B cell (primary cell): ENCODE data around the gene IGF1. TPM values are rescaled to one million over a fixed set of nuclear protein-coding genes. Genes with fewer than 3 reads are reported as not detected.

Source experiments
- ATAC-seq: fragments of 200-7000 bp; cut with Tn5 transposase; one replicate; pipeline ENCODE4 v1.10.0; 2021; ENCODE audit warnings: low read depth, mild to moderate bottlenecking, moderate number of reproducible peaks, moderate library complexity
- CTCF ChIA-PET: fragments of 350-600 bp; sonication (Branson Sonifier 250); formaldehyde crosslinking; loops from one replicate; lab custom pipeline; 2021; ENCODE audit warnings: antibody characterized with exemption, inconsistent platforms; lab: Charles Lee
- POLR2A ChIA-PET: fragments of 350-600 bp; sonication (Branson Sonifier 250); formaldehyde crosslinking; loops from one replicate; lab custom pipeline; 2021; ENCODE audit warnings: antibody characterized with exemption; lab: Charles Lee
- DNase-seq: peaks from one replicate; pipeline ENCODE4 v3.0.0; 2013
- H2AFZ ChIP-seq: 2 replicates; pipeline ENCODE4 v1.6.1; 2012; ENCODE audit warnings: mild to moderate bottlenecking, low read depth, low read length; ENCODE audit not compliant: insufficient read depth, poor library complexity, severe bottlenecking
- H3K27ac ChIP-seq, 2 donors: 1 replicate in 1 of 2; 2 replicates in 1 of 2; pipeline ENCODE4 v1.5.1; 2012 to 2013; ENCODE audit warnings: low read length in 2 of 2, mild to moderate bottlenecking in 2 of 2, moderate library complexity in 1 of 2
- H3K27me3 ChIP-seq, 4 experiments: fragments of 200-600 bp in 1 of 4; sonication (generic) in 1 of 4; replicated peaks in 1 of 4; 1 replicate in 2 of 4; 2 replicates in 2 of 4; pipeline versions ENCODE4 v1.6.1 to v1.7.0; 2013 to 2016; ENCODE audit warnings: low read length in 3 of 4, mild to moderate bottlenecking in 2 of 4, mixed read lengths in 1 of 4, moderate library complexity in 1 of 4; ENCODE audit not compliant: insufficient read depth in 4 of 4, control insufficient read depth in 3 of 4; ENCODE audit errors: control extremely low read depth in 1 of 4
- H3K36me3 ChIP-seq, 2 experiments: replicated peaks in 1 of 2; 1 replicate in 1 of 2; 2 replicates in 1 of 2; pipeline versions ENCODE4 v1.6.1 to v1.7.1; 2013; ENCODE audit warnings: low read length in 1 of 2; ENCODE audit not compliant: insufficient read depth in 2 of 2, control insufficient read depth in 1 of 2; ENCODE audit errors: control extremely low read depth in 1 of 2, extremely low read depth in 1 of 2
- H3K4me1 ChIP-seq, 2 donors: fragments of 200-600 bp in 1 of 2; sonication (generic) in 1 of 2; 1 replicate in 1 of 2; 2 replicates in 1 of 2; pipeline versions ENCODE4 v1.5.1 to v1.6.1; 2013 to 2017; ENCODE audit warnings: low read length in 2 of 2; ENCODE audit not compliant: control insufficient read depth in 2 of 2, insufficient read depth in 2 of 2
- H3K4me2 ChIP-seq: replicated peaks from 2 replicates; pipeline ENCODE3; 2012; ENCODE audit warnings: mild to moderate bottlenecking, low read depth, low read length; ENCODE audit not compliant: poor library complexity, severe bottlenecking
- H3K4me3 ChIP-seq, 5 experiments: fragments of 200-600 bp in 1 of 5; sonication (generic) in 1 of 5; 1 replicate in 3 of 5; 2 replicates in 2 of 5; pipeline versions ENCODE4 v1.5.1 to v1.7.0; 2011 to 2016; ENCODE audit warnings: low read length in 4 of 5, mild to moderate bottlenecking in 4 of 5, low read depth in 2 of 5, control low read depth in 1 of 5, moderate library complexity in 1 of 5; ENCODE audit not compliant: insufficient read depth in 1 of 5; ENCODE audit errors: control extremely low read depth in 1 of 5, extremely low read depth in 1 of 5
- H3K79me2 ChIP-seq: fragments of 200-600 bp; sonication (generic); one replicate; pipeline ENCODE4 v1.6.0; 2016; ENCODE audit warnings: low read length; ENCODE audit not compliant: control insufficient read depth, insufficient read depth
- H3K9ac ChIP-seq: fragments of 200-600 bp; sonication (generic); 2 replicates; pipeline ENCODE4 v1.6.1; 2017; ENCODE audit warnings: mild to moderate bottlenecking, low read length, moderate library complexity
- H3K9me3 ChIP-seq, 3 donors: one replicate each; pipeline versions ENCODE4 v1.6.1 to v1.7.1; 2013; ENCODE audit warnings: low read length in 2 of 3; ENCODE audit not compliant: control insufficient read depth in 2 of 3, insufficient read depth in 1 of 3; ENCODE audit errors: control extremely low read depth in 1 of 3
- H4K20me1 ChIP-seq: 2 replicates; pipeline ENCODE4 v1.6.0; 2012; ENCODE audit warnings: mild to moderate bottlenecking, low read length; ENCODE audit not compliant: insufficient read depth, control insufficient read depth, poor library complexity, severe bottlenecking
- H3K27ac Mint-ChIP-seq: one replicate; pipeline ENCODE4 v1.8.0; 2021; ENCODE audit warnings: mixed read lengths
- H3K27me3 Mint-ChIP-seq: one replicate; pipeline ENCODE4 v1.8.0; 2021; ENCODE audit warnings: mixed read lengths
- H3K4me1 Mint-ChIP-seq: one replicate; pipeline ENCODE4 v1.8.0; 2021; ENCODE audit warnings: mixed read lengths
- H3K4me3 Mint-ChIP-seq: one replicate; pipeline ENCODE4 v1.8.0; 2021; ENCODE audit warnings: mixed read lengths
- H3K9me3 Mint-ChIP-seq: one replicate; pipeline ENCODE4 v1.8.0; 2022; ENCODE audit warnings: mixed read lengths; ENCODE audit not compliant: insufficient read depth
- EZH2 ChIP-seq: IDR thresholded peaks from 2 replicates; pipeline ENCODE4 v1.6.1; 2012; ENCODE audit warnings: borderline replicate concordance, low read depth, mild to moderate bottlenecking, moderate library complexity, low read length; ENCODE audit not compliant: insufficient read depth, poor library complexity, severe bottlenecking
- WGBS: methylation state at CpG from one replicate; pipeline ENCODE4 v1.1.5; 2013; ENCODE audit warnings: missing lambda C conversion rate; ENCODE audit not compliant: insufficient coverage; 5-methylcytosine and 5-hydroxymethylcytosine counted together
- intact Hi-C: fragments of 100-400 bp; cut with micrococcal nuclease; formaldehyde crosslinking; loops from one replicate; pipeline ENCODE4 v1.10.0; 2022
- polyA plus RNA-seq: library from polyadenylated mRNA; depleted of rRNA; stranded (reverse); fragments of >200 nt; gene quantifications from 2 replicates; pipeline ENCODE4 v1.2.3, GENCODE V29; 2012
- total RNA-seq, 2 donors: library from RNA; stranded (reverse); fragments of 120-200 nt in 1 of 2; gene quantifications; 1 replicate in 1 of 2; 2 replicates in 1 of 2; pipeline versions ENCODE4 v1.2.3 to v1.2.4, GENCODE V29; 2013 to 2022
- TF ChIP-seq, protein P1 (sequence below): fragments of 200-600 bp; IDR thresholded peaks from one replicate; pipeline ENCODE4 v1.8.0; 2022; ENCODE audit warnings: antibody characterized with exemption, mild to moderate bottlenecking

The IGF1 gene
- total and polyA plus RNA-seq, 2 donors (not counting 1 experiment from before 2014, with no cell fraction given): 0.21 TPM; not detected in 1

DNA sequence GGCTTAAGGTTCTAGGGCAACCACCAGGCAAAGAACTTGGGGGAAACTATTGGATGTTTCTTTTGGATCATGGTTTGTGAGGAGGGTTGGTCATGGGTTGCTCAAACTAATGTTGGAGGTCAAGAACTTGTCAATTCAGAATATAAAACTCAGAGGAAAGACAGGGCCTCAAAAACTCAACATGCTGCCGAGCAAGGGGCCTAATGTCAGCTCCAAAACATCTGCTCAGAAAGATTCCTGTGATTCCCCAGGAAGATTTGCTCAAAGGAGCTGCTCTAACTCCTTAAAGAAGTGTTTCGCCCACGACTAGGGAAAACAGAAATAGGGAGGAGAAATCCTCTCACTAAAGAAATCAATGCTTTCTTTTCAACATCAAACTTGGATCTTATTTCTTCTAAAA lies 3.7 kb upstream of the IGF1 start:
- Histone ChIP-seq H3K9ac (peak overlapping the region; percentile 36), H3K27ac (peak overlapping the region; percentile 19 to 44), H4K20me1 (no peaks in the 10 kb centered on the region), H3K4me2 (peak overlapping the region; percentile 66), H2AFZ (peak overlapping the region; percentile 63), H3K4me3 (peak overlapping the region in 2 of 5 experiments; percentile 44 to 55), H3K9me3 (no peaks in the 10 kb centered on the region), H3K27me3 (no peaks in the 10 kb centered on the region), H3K36me3 (no peaks in the 10 kb centered on the region), H3K4me1 (peaks cover 25 to 29% of the 10 kb centered on the region in 2 donors), H3K79me2 (no peaks in the 10 kb centered on the region)
- DNase-seq (no peak), ATAC-seq (peak; percentile 15)
- H3K4me3 Mint-ChIP-seq: peak overlapping the region; percentile 80
- intact Hi-C loops: loop anchor here (1.0 kb wide), 2 partner anchors 545 to 567 kb away; no protein-coding TSS in a partner anchor
- H3K27me3 Mint-ChIP-seq: no peaks in the 10 kb centered on the region
- POLR2A ChIA-PET: no interaction called here
- H3K4me1 Mint-ChIP-seq: peaks cover 32% of the 10 kb centered on the region
- TF ChIP-seq, protein P1, sequence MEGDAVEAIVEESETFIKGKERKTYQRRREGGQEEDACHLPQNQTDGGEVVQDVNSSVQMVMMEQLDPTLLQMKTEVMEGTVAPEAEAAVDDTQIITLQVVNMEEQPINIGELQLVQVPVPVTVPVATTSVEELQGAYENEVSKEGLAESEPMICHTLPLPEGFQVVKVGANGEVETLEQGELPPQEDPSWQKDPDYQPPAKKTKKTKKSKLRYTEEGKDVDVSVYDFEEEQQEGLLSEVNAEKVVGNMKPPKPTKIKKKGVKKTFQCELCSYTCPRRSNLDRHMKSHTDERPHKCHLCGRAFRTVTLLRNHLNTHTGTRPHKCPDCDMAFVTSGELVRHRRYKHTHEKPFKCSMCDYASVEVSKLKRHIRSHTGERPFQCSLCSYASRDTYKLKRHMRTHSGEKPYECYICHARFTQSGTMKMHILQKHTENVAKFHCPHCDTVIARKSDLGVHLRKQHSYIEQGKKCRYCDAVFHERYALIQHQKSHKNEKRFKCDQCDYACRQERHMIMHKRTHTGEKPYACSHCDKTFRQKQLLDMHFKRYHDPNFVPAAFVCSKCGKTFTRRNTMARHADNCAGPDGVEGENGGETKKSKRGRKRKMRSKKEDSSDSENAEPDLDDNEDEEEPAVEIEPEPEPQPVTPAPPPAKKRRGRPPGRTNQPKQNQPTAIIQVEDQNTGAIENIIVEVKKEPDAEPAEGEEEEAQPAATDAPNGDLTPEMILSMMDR: no peak
- TF ChIP-seq EZH2: no peak
- WGBS: no CpG with 5 or more reads among the region's 3 CpGs
- H3K9me3 Mint-ChIP-seq: no peaks in the 10 kb centered on the region
- CTCF ChIA-PET: interaction anchor here (0.5 to 4.1 kb wide), 22 partner anchors 9 to 1069 kb away, joined by 3 to 59 read pairs (median 3); no protein-coding TSS in a partner anchor
- peak overlapping the region; percentile 64 for H3K27ac Mint-ChIP-seq

DNA sequence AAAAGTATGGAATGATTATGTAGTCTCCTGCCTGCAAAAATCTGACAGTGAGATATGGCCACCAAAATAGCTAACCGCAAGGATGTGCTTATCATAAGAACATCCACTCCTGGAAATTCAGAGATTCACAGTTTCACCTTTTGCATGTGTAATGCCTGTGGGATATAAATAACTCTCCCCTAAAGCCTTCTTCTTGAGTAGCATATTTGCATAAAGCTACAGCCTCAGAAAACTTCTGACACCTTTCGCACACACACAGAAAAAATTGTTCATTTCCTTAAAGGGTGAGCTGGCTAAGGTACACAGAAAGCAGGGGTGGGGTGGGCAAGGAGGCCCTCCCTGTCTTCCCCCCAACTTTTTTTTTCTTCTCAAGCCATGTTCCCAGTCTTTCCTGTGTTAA lies 3.1 kb upstream of the IGF1 start:
- peaks cover 32% of the 10 kb centered on the region for H3K4me1 Mint-ChIP-seq
- peak overlapping the region; percentile 36 for H3K9ac ChIP-seq
- ChIA-PET POLR2A (no interaction called here), CTCF (interaction anchor here (0.7 to 4.1 kb wide), 13 partner anchors 10 to 1069 kb away, joined by 3 to 59 read pairs (median 7); no protein-coding TSS in a partner anchor)
- H2AFZ ChIP-seq: peak overlapping the region; percentile 63
- WGBS: no CpG with 5 or more reads among the region's 2 CpGs
- peaks cover 30 to 35% of the 10 kb centered on the region in 2 donors for H3K4me1 ChIP-seq
- H3K27ac Mint-ChIP-seq: peak overlapping the region; percentile 64
- H3K4me2 ChIP-seq: peak overlapping the region; percentile 66
- peak overlapping the region in 1 of 2 donors; percentile 44 for H3K27ac ChIP-seq
- H3K9me3 ChIP-seq: no peaks in the 10 kb centered on the region
- peak overlapping the region; percentile 80 for H3K4me3 Mint-ChIP-seq
- ATAC-seq (peak; percentile 46), DNase-seq (peak; percentile 37)
- H3K79me2 ChIP-seq: no peaks in the 10 kb centered on the region
- H4K20me1 ChIP-seq: no peaks in the 10 kb centered on the region
- TF ChIP-seq, protein P1: no peak
- TF ChIP-seq EZH2: no peak
- H3K27me3 Mint-ChIP-seq: no peaks in the 10 kb centered on the region
- no peaks in the 10 kb centered on the region for H3K9me3 Mint-ChIP-seq
- no peaks in the 10 kb centered on the region for H3K36me3 ChIP-seq
- no peaks in the 10 kb centered on the region for H3K27me3 ChIP-seq
- no peak overlapping the region for H3K4me3 ChIP-seq
- intact Hi-C loops: no loop called here
